Measurements from ENCODE around the gene NOTUM.
A peak's percentile ranks its signal among the peaks of the same experiment; 100 is the strongest.

The NOTUM gene

GRCh38 chr17:81957691-81958432 lies 3.1 kb downstream of the NOTUM start:
- Histone ChIP-seq H4K91ac (ENCODE audit: low read depth, low read length, poor library complexity) (no peak overlapping the region), H2BK15ac (ENCODE audit: low read length) (peak overlapping the region; percentile 17), H3K4ac (ENCODE audit: low read length) (no peak overlapping the region), H2AFZ (ENCODE audit: low read length) (no peak overlapping the region), H4K8ac (ENCODE audit: low read depth, low read length) (no peak overlapping the region), H3K9ac (ENCODE audit: low read depth, low read length, poor library complexity) (no peak overlapping the region), H3K4me3 (ENCODE audit: low read length in 2 of 2) (no peak overlapping the region), H2BK120ac (ENCODE audit: low read depth, low read length) (no peak overlapping the region), H3K9me3 (replicated peaks in 1 of 2; ENCODE audit: control insufficient read depth in 2 of 2, insufficient read depth in 1 of 2, low read depth in 1 of 2, low read length in 2 of 2) (no peaks in the 10 kb centered on the region), H3K27me3 (ENCODE audit: control insufficient read depth in 3 of 3, insufficient read depth in 3 of 3, low read depth in 1 of 3, low read length in 3 of 3) (peaks cover 28 to 66% (median 54%) of the 10 kb centered on the region in 3 experiments), H3K4me1 (ENCODE audit: control insufficient read depth in 2 of 2, insufficient read depth in 1 of 2, low read depth in 1 of 2, low read length in 2 of 2) (peaks cover 2 to 4% of the 10 kb centered on the region in 2 donors), H3K4me2 (ENCODE audit: insufficient read depth, low read length, poor library complexity, severe bottlenecking) (no peak overlapping the region), H3K18ac (ENCODE audit: low read length) (no peak overlapping the region), H3K14ac (ENCODE audit: low read length) (no peak overlapping the region), H3K36me3 (replicated peaks in 1 of 2; ENCODE audit: control insufficient read depth in 2 of 2, insufficient read depth in 2 of 2, low read length in 2 of 2) (no peaks in the 10 kb centered on the region), H2BK12ac (ENCODE audit: low read length) (peak overlapping the region; percentile 98), H3K23ac (ENCODE audit: low read depth, low read length, poor library complexity) (no peak overlapping the region), H3K79me1 (ENCODE audit: low read depth, low read length) (peaks cover 1% of the 10 kb centered on the region), H2BK5ac (ENCODE audit: low read length) (no peak overlapping the region), H2AK5ac (ENCODE audit: low read depth, low read length) (peak overlapping the region; percentile 75), H3K27ac (replicated peaks; ENCODE audit: low read length) (no peak overlapping the region)
- no CpG with 5 or more reads among the region's 19 CpGs for WGBS, 2 donors (ENCODE audit: extremely low coverage in 2 of 2, insufficient read length in 2 of 2, insufficient replicate concordance in 1 of 2)
- DNase-seq (ENCODE audit: low spot score) = no peak

- H3K4ac ChIP-seq (ENCODE audit: low read length) = no peak overlapping the region
- H2BK120ac ChIP-seq (ENCODE audit: low read depth, low read length) = no peak overlapping the region
- peak overlapping the region; percentile 80 for H3K9ac ChIP-seq (ENCODE audit: low read depth, low read length, poor library complexity)
- no peak overlapping the region for H3K4me2 ChIP-seq (ENCODE audit: insufficient read depth, low read length, poor library complexity, severe bottlenecking)
- no peak for DNase-seq (ENCODE audit: low spot score)
- H3K9me3 ChIP-seq (replicated peaks in 1 of 2; ENCODE audit: control insufficient read depth in 2 of 2, insufficient read depth in 1 of 2, low read depth in 1 of 2, low read length in 2 of 2) = no peaks in the 10 kb centered on the region
- H3K4me1 ChIP-seq (ENCODE audit: control insufficient read depth in 2 of 2, insufficient read depth in 1 of 2, low read depth in 1 of 2, low read length in 2 of 2) = peaks cover 0 to 7% of the 10 kb centered on the region in 2 donors
- no CpG with 5 or more reads among the region's 45 CpGs for WGBS, 2 donors (ENCODE audit: extremely low coverage in 2 of 2, insufficient read length in 2 of 2, insufficient replicate concordance in 1 of 2)
- H3K27me3 ChIP-seq (ENCODE audit: control insufficient read depth in 3 of 3, insufficient read depth in 3 of 3, low read depth in 1 of 3, low read length in 3 of 3) = peaks cover 21 to 57% (median 45%) of the 10 kb centered on the region in 3 experiments
- no peak overlapping the region for H4K8ac ChIP-seq (ENCODE audit: low read depth, low read length)
- H3K18ac ChIP-seq (ENCODE audit: low read length) = peak overlapping the region; percentile 71
- no peak overlapping the region for H3K27ac ChIP-seq (replicated peaks; ENCODE audit: low read length)
- no peaks in the 10 kb centered on the region for H3K36me3 ChIP-seq (replicated peaks in 1 of 2; ENCODE audit: control insufficient read depth in 2 of 2, insufficient read depth in 2 of 2, low read length in 2 of 2)
- H2BK12ac ChIP-seq (ENCODE audit: low read length) = peak overlapping the region; percentile 94
- no peak overlapping the region for H3K14ac ChIP-seq (ENCODE audit: low read length)
- peak overlapping the region; percentile 82 for H2BK5ac ChIP-seq (ENCODE audit: low read length)
- peak overlapping the region; percentile 35 for H2AFZ ChIP-seq (ENCODE audit: low read length)
- no peak overlapping the region for H3K4me3 ChIP-seq (ENCODE audit: low read length in 2 of 2)
- H3K23ac ChIP-seq (ENCODE audit: low read depth, low read length, poor library complexity) = peak overlapping the region; percentile 85
- no peak overlapping the region for H4K91ac ChIP-seq (ENCODE audit: low read depth, low read length, poor library complexity)
- H3K79me1 ChIP-seq (ENCODE audit: low read depth, low read length) = no peaks in the 10 kb centered on the region
- H2BK15ac ChIP-seq (ENCODE audit: low read length) = peak overlapping the region; percentile 55
- peak overlapping the region; percentile 68 for H2AK5ac ChIP-seq (ENCODE audit: low read depth, low read length)
These were observed 4.1 kb downstream of the NOTUM start for GRCh38 chr17:81956607-81957589.

- Histone ChIP-seq H3K18ac (ENCODE audit: low read length) (no peak overlapping the region), H3K23ac (ENCODE audit: low read depth, low read length, poor library complexity) (no peak overlapping the region), H2AK5ac (ENCODE audit: low read depth, low read length) (peak overlapping the region; percentile 68), H3K79me1 (ENCODE audit: low read depth, low read length) (no peaks in the 10 kb centered on the region), H2BK120ac (ENCODE audit: low read depth, low read length) (no peak overlapping the region), H3K4me1 (ENCODE audit: control insufficient read depth in 2 of 2, insufficient read depth in 1 of 2, low read depth in 1 of 2, low read length in 2 of 2) (peaks cover 0 to 5% of the 10 kb centered on the region in 2 donors), H3K36me3 (replicated peaks in 1 of 2; ENCODE audit: control insufficient read depth in 2 of 2, insufficient read depth in 2 of 2, low read length in 2 of 2) (no peaks in the 10 kb centered on the region), H3K9ac (ENCODE audit: low read depth, low read length, poor library complexity) (no peak overlapping the region), H2BK12ac (ENCODE audit: low read length) (no peak overlapping the region), H2AFZ (ENCODE audit: low read length) (peak overlapping the region; percentile 24), H2BK15ac (ENCODE audit: low read length) (no peak overlapping the region), H3K4ac (ENCODE audit: low read length) (no peak overlapping the region), H3K4me2 (ENCODE audit: insufficient read depth, low read length, poor library complexity, severe bottlenecking) (no peak overlapping the region), H4K91ac (ENCODE audit: low read depth, low read length, poor library complexity) (no peak overlapping the region), H3K9me3 (replicated peaks in 1 of 2; ENCODE audit: control insufficient read depth in 2 of 2, insufficient read depth in 1 of 2, low read depth in 1 of 2, low read length in 2 of 2) (no peaks in the 10 kb centered on the region), H4K8ac (ENCODE audit: low read depth, low read length) (no peak overlapping the region), H2BK5ac (ENCODE audit: low read length) (peak overlapping the region; percentile 82), H3K4me3 (ENCODE audit: low read length in 2 of 2) (no peak overlapping the region), H3K14ac (ENCODE audit: low read length) (no peak overlapping the region), H3K27ac (replicated peaks; ENCODE audit: low read length) (no peak overlapping the region), H3K27me3 (ENCODE audit: control insufficient read depth in 3 of 3, insufficient read depth in 3 of 3, low read depth in 1 of 3, low read length in 3 of 3) (peaks cover 16 to 50% (median 37%) of the 10 kb centered on the region in 3 experiments)
- WGBS, 2 donors (ENCODE audit: extremely low coverage in 2 of 2, insufficient read length in 2 of 2, insufficient replicate concordance in 1 of 2) = no CpG with 5 or more reads among the region's 13 CpGs
- no peak for DNase-seq (ENCODE audit: low spot score)
These were observed 5.0 kb downstream of the NOTUM start for GRCh38 chr17:81955756-81956544.
